Activated T-helper 1 cell treated with anti-CD3 and anti-CD28 coated beads, Interleukin-12 subunit alpha, Interleukin-12 subunit beta, Interleukin-2, Interleukin-4 antibody, amounts not matched to agents 30 ng/mL and 10 ng/mL and 1 ng/mL, durations not matched to agents 14 hours and 24 hours and 36 hours (primary cell): ENCODE results near the gene CELF4. TPM values are rescaled to one million over a fixed set of nuclear protein-coding genes. Genes with fewer than 3 reads are reported as not detected.

Source experiments
- DNase-seq: peaks from one replicate; pipeline ENCODE4 v3.0.0; 2021; ENCODE audit warnings: low spot score
- H3K27ac Mint-ChIP-seq: one replicate; pipeline ENCODE4 v1.8.0; 2021; ENCODE audit warnings: mild to moderate bottlenecking, mixed read lengths
- H3K27me3 Mint-ChIP-seq: one replicate; pipeline ENCODE4 v1.8.0; 2022; ENCODE audit warnings: mild to moderate bottlenecking, moderate library complexity, mixed read lengths; ENCODE audit not compliant: insufficient read depth
- H3K36me3 Mint-ChIP-seq: one replicate; pipeline ENCODE4 v1.8.0; 2021; ENCODE audit warnings: low read depth, mixed read lengths
- H3K4me1 Mint-ChIP-seq: one replicate; pipeline ENCODE4 v1.8.0; 2021; ENCODE audit warnings: low read depth, mixed read lengths
- H3K4me3 Mint-ChIP-seq: one replicate; pipeline ENCODE4 v1.8.0; 2021; ENCODE audit warnings: mild to moderate bottlenecking, moderate library complexity, mixed read lengths
- H3K9me3 Mint-ChIP-seq: one replicate; pipeline ENCODE4 v1.8.0; 2021; ENCODE audit warnings: mixed read lengths
- intact Hi-C: fragments of 100-400 bp; cut with micrococcal nuclease; formaldehyde crosslinking; loops from one replicate; pipeline ENCODE4 v1.15.1; 2024
- total RNA-seq: library from RNA; stranded (reverse); gene quantifications from 2 replicates; pipeline ENCODE4 v1.2.3, GENCODE V29; 2022

CELF4 gene
- total RNA-seq, 1 donor from 2014 or later: not detected

DNA sequence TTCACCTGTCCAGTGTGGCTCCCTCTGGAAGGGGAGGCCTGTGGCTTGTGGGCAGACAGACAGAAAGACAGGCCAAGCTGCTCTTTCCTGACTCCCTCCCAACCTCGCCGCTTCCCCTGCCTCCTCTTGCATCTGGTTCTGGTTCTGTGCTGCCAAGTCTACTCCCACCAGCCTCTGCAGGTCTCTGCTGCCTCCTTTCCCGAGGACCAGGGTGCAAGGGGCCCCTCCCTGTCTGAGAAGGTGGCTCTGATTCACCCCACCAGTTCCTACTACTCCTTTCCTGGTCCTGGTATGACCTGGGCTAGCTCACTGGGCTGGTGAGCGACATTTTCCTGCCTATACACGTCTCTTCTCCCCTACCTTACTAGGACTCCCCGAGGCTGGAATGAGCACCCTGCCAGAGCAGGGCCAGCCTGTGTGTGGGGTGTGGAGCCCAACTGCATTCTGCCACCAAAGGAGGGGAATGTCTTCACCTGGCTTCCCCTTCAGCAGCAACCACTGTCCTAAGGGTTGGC, 238.5 kb downstream of the CELF4 start:
- Mint-ChIP-seq H3K36me3 (no peaks in the 10 kb centered on the region), H3K27me3 (peaks cover under 1% of the 10 kb centered on the region), H3K27ac (no peak overlapping the region), H3K9me3 (no peaks in the 10 kb centered on the region), H3K4me3 (no peak overlapping the region), H3K4me1 (no peaks in the 10 kb centered on the region)
- intact Hi-C loops: no loop called here
- no peak for DNase-seq

GRCh38 chr18:37322492-37323035, 243.0 kb downstream of the CELF4 start:
- no peaks in the 10 kb centered on the region for H3K4me1 Mint-ChIP-seq
- DNase-seq: no peak
- no peak overlapping the region for H3K27ac Mint-ChIP-seq
- H3K36me3 Mint-ChIP-seq: no peaks in the 10 kb centered on the region
- intact Hi-C loops: no loop called here
- no peak overlapping the region for H3K4me3 Mint-ChIP-seq
- peaks cover 2% of the 10 kb centered on the region for H3K27me3 Mint-ChIP-seq
- H3K9me3 Mint-ChIP-seq: no peaks in the 10 kb centered on the region

DNA sequence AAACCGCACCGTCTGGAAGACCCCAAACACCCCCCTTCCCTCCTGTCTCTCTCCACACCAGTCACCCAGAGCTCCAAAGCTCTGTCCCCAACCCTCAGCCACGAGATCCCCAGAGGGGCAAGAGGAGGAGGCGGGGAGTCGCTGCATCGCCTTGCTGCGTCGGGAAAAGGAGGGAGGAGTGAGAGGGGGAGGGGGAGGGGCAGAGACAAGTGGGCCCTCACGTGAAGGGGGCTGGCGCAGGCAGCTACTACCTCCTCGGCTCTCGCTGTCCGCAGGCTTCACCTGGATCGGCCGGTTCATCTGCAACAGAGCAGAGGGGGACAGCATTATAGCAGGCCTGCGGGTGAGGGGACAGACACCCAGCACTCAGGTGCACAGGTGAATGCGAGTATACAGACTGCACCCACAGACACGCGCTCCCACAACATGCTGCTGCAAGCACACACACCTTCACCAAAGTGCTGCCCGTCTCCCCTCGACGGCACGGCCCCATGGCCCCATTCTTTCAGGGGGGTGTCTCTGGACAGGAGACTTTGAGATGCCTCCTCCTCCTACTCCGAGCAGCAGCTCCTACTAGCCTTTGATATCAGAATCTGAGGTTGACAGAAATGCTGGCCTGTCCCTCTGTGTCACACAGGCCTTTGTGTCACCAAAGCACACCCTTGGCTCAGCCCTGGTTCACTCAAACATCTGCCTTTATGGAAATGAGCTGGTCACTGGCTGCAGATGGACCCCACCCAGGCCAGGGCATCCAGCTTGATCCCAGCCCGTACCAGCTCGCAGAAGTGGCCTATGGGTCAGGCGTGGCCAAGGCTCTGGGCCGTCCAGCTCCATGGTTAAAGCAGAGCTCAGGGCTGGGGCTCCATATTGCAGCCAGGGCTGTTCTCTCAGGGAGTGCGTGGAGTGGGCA, 243.8 kb downstream of the CELF4 start:
- no peak for DNase-seq
- Mint-ChIP-seq H3K27me3 (peaks cover 2% of the 10 kb centered on the region), H3K27ac (no peak overlapping the region), H3K36me3 (no peaks in the 10 kb centered on the region), H3K4me3 (no peak overlapping the region), H3K9me3 (no peaks in the 10 kb centered on the region), H3K4me1 (no peaks in the 10 kb centered on the region)
- intact Hi-C loops: no loop called here

- Mint-ChIP-seq H3K4me3 (no peak overlapping the region), H3K27me3 (peaks cover 2% of the 10 kb centered on the region), H3K4me1 (no peaks in the 10 kb centered on the region), H3K27ac (no peak overlapping the region), H3K36me3 (no peaks in the 10 kb centered on the region), H3K9me3 (no peaks in the 10 kb centered on the region)
- no peak for DNase-seq
- intact Hi-C loops: no loop called here
These were observed 245.3 kb downstream of the CELF4 start for GRCh38 chr18:37320317-37320716.

DNA sequence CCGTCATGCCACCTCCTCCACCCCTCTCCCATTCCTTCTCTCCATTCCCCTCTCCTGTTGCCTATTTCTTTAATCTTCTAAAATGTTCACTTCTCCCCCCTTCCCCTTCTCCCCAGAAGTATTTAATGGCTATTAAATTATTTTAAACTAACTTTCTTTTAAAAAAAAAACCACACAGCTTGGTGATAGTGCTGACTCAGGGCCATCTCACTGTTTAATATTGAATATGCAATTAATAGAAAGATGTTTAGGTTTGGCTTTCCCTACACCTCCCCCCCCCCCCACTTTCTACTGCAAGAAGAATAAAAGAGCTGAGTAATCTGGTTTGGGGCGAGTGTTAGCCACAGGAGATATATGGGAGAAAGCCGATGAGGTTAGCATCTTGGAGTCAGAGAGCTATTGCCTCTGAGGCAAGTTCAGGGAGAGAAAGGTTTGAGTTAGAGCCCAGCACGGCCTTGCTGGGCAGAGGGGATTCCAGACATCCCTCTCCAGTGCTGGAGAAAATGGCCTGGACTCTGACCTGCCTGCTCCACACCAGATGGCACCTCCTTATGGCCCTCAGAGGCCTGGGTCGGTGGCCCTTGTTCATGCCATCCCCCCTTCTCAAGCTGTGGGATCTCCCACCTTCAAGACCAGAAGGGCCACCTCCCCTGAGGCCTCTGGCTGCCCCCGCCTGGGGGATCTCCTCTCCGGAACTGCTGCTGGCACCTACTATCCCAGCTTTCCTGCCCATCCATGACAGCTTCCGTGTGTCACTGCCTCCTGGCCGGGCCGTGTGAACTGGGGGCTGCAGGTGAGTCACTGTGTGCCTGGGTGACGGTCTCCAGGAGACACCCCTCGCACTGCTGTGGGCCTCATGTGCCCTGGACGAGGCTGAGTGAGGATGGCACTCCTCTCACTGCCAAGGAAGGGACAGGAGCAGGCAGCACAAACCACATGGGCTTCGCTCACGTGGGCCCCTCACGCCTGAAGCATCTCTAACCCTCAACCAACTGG, 246.9 kb downstream of the CELF4 start:
- Mint-ChIP-seq H3K36me3 (no peaks in the 10 kb centered on the region), H3K9me3 (no peaks in the 10 kb centered on the region), H3K27me3 (peaks cover 2% of the 10 kb centered on the region), H3K4me3 (no peak overlapping the region), H3K4me1 (no peaks in the 10 kb centered on the region), H3K27ac (no peak overlapping the region)
- intact Hi-C loops: no loop called here
- DNase-seq: no peak

DNA sequence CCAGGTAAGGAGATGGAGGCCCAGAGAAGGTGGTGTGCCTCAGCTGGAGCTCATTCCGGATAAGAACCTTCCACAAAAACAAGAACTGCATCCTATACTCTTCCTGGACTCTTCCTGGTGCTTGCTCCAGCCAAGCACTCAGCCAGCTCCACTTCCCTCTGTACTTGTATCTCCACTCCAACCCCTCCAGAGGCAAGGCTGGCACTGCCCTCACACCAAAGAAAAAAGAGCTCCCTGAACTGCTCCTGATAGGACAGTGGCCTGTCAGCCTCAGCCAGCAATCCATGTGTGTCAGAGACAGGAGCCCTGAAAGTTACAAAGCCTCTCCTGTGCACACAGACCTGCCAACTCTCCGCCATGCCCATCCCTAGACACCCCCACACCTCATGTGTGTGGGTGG, 248.1 kb downstream of the CELF4 start:
- H3K4me3 Mint-ChIP-seq: no peak overlapping the region
- intact Hi-C loops: no loop called here
- no peaks in the 10 kb centered on the region for H3K36me3 Mint-ChIP-seq
- H3K9me3 Mint-ChIP-seq: no peaks in the 10 kb centered on the region
- H3K27ac Mint-ChIP-seq: no peak overlapping the region
- DNase-seq: no peak
- H3K4me1 Mint-ChIP-seq: no peaks in the 10 kb centered on the region
- peaks cover 2% of the 10 kb centered on the region for H3K27me3 Mint-ChIP-seq

GRCh38 chr18:37316468-37316867, 249.1 kb downstream of the CELF4 start:
- intact Hi-C loops: no loop called here
- H3K27ac Mint-ChIP-seq: no peak overlapping the region
- no peaks in the 10 kb centered on the region for H3K4me1 Mint-ChIP-seq
- no peaks in the 10 kb centered on the region for H3K36me3 Mint-ChIP-seq
- H3K4me3 Mint-ChIP-seq: no peak overlapping the region
- no peak for DNase-seq
- H3K9me3 Mint-ChIP-seq: no peaks in the 10 kb centered on the region
- H3K27me3 Mint-ChIP-seq: no peaks in the 10 kb centered on the region

GRCh38 chr18:37315935-37316334, 249.7 kb downstream of the CELF4 start:
- no peak overlapping the region for H3K27ac Mint-ChIP-seq
- no peaks in the 10 kb centered on the region for H3K27me3 Mint-ChIP-seq
- H3K4me1 Mint-ChIP-seq: no peaks in the 10 kb centered on the region
- no peak overlapping the region for H3K4me3 Mint-ChIP-seq
- DNase-seq: no peak
- intact Hi-C loops: no loop called here
- no peaks in the 10 kb centered on the region for H3K9me3 Mint-ChIP-seq
- H3K36me3 Mint-ChIP-seq: no peaks in the 10 kb centered on the region

DNA sequence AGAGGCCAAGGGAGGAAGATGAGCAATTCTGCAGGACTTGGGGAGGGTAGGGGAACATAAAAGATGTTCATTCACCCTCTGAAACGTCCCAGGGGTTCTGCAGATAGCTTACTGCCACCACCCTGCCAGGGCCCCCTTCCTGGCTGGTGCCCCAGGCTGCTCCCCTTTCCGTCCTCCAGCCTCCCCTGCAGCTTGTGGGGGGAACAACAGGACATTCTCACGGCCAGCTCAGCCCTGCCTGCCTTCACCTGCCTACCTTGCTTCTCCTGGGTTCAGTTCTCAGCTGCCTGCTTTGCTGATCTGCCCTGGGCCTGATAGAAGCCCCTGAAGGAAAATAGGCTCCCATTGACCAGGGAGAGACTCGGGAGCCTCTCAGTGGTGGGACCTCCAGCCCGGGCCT, 251.1 kb downstream of the CELF4 start:
- Mint-ChIP-seq H3K27ac (no peak overlapping the region), H3K9me3 (no peaks in the 10 kb centered on the region), H3K36me3 (no peaks in the 10 kb centered on the region)

GRCh38 chr18:37313624-37314023, 252.0 kb downstream of the CELF4 start:
- H3K4me1 Mint-ChIP-seq: no peaks in the 10 kb centered on the region
- H3K27me3 Mint-ChIP-seq: no peaks in the 10 kb centered on the region
- H3K36me3 Mint-ChIP-seq: no peaks in the 10 kb centered on the region
- intact Hi-C loops: no loop called here
- no peaks in the 10 kb centered on the region for H3K9me3 Mint-ChIP-seq
- H3K4me3 Mint-ChIP-seq: no peak overlapping the region
- no peak for DNase-seq
- no peak overlapping the region for H3K27ac Mint-ChIP-seq

More for the DNA sequence above, 251.1 kb downstream of the CELF4 start:
- Mint-ChIP-seq H3K27me3 (no peaks in the 10 kb centered on the region), H3K4me3 (no peak overlapping the region), H3K4me1 (no peaks in the 10 kb centered on the region)
- intact Hi-C loops: no loop called here
- no peak for DNase-seq

DNA sequence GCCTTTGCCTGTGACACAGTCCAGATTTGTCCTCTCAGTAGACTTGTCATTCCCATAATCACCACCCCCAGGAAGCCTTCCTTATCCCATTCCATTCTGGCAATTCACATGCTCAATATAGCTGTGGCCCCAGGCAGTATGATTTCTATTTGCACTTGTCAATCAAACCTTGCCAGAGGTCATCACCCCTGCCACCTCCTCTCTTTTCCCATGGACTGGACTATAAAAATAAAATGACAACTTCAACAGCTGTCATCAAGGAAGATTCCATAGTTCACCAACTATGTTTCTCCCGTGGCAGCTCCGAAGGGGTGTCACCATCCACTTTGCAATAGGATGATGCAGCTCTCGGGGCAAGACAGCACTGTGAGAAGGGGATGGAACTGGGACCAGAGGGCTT, 255.7 kb downstream of the CELF4 start:
- Mint-ChIP-seq H3K9me3 (no peaks in the 10 kb centered on the region), H3K4me3 (no peak overlapping the region), H3K36me3 (no peaks in the 10 kb centered on the region), H3K27ac (no peak overlapping the region), H3K27me3 (no peaks in the 10 kb centered on the region), H3K4me1 (no peaks in the 10 kb centered on the region)
- DNase-seq: no peak
- intact Hi-C loops: no loop called here

DNA sequence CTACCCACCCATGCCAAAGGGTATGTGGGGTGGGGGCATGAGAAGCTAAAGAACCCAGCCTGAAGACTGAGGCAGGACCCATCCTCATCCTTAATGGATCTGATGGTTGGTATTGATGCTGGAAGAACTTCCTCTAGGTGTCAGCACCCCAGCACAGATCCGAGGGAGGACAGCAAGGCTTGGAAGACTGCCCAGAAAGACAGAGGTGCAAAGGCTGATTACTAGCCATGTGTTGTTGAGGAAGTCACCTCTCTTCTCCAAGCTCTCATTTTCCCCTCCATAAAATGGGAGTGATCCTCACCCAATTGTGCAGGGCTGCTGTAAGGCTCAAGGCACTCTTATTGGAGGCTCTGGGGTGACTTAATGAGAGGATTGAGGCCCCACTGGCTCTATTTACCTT, 256.5 kb downstream of the CELF4 start:
- intact Hi-C loops: no loop called here
- no peak overlapping the region for H3K27ac Mint-ChIP-seq
- H3K27me3 Mint-ChIP-seq: no peaks in the 10 kb centered on the region
- no peaks in the 10 kb centered on the region for H3K4me1 Mint-ChIP-seq
- no peaks in the 10 kb centered on the region for H3K9me3 Mint-ChIP-seq
- no peak overlapping the region for H3K4me3 Mint-ChIP-seq
- no peaks in the 10 kb centered on the region for H3K36me3 Mint-ChIP-seq
- DNase-seq: no peak
